Stimulated activated memory B cell treated with anti-CD40 and anti-IgM and Interleukin-4, amounts not matched to agents 10 μg/mL and 1 μg/mL and 100 μg/mL, for 72 hours (primary cell): ENCODE data around the gene GLDN.

Experiments used
- ATAC-seq: fragments of 150-1000 bp; cut with Tn5 transposase; 2 replicates; pipeline ENCODE4 v1.10.0; 2021
- H3K27ac Mint-ChIP-seq: one replicate; pipeline ENCODE4 v1.8.0; 2022; ENCODE audit warnings: mild to moderate bottlenecking, mixed read lengths
- H3K27me3 Mint-ChIP-seq: one replicate; pipeline ENCODE4 v1.8.0; 2022; ENCODE audit warnings: mixed read lengths
- H3K36me3 Mint-ChIP-seq: one replicate; pipeline ENCODE4 v1.8.0; 2022; ENCODE audit warnings: mixed read lengths
- H3K4me1 Mint-ChIP-seq: one replicate; pipeline ENCODE4 v1.8.0; 2022; ENCODE audit warnings: mixed read lengths
- H3K4me3 Mint-ChIP-seq: one replicate; pipeline ENCODE4 v1.8.0; 2022; ENCODE audit warnings: mild to moderate bottlenecking, moderate library complexity, mixed read lengths
- H3K9me3 Mint-ChIP-seq: one replicate; pipeline ENCODE4 v1.8.0; 2022; ENCODE audit warnings: mixed read lengths

Gene GLDN

GRCh38 chr15:51335087-51335486 is 6.4 kb upstream of the GLDN start:
- peaks cover 8% of the 10 kb centered on the region for H3K27me3 Mint-ChIP-seq
- H3K4me3 Mint-ChIP-seq: no peak overlapping the region
- peak overlapping the region; percentile 29 for H3K27ac Mint-ChIP-seq
- no peaks in the 10 kb centered on the region for H3K36me3 Mint-ChIP-seq
- H3K4me1 Mint-ChIP-seq: peaks cover 15% of the 10 kb centered on the region
- H3K9me3 Mint-ChIP-seq: no peaks in the 10 kb centered on the region
- peak; percentile 52 for ATAC-seq

DNA sequence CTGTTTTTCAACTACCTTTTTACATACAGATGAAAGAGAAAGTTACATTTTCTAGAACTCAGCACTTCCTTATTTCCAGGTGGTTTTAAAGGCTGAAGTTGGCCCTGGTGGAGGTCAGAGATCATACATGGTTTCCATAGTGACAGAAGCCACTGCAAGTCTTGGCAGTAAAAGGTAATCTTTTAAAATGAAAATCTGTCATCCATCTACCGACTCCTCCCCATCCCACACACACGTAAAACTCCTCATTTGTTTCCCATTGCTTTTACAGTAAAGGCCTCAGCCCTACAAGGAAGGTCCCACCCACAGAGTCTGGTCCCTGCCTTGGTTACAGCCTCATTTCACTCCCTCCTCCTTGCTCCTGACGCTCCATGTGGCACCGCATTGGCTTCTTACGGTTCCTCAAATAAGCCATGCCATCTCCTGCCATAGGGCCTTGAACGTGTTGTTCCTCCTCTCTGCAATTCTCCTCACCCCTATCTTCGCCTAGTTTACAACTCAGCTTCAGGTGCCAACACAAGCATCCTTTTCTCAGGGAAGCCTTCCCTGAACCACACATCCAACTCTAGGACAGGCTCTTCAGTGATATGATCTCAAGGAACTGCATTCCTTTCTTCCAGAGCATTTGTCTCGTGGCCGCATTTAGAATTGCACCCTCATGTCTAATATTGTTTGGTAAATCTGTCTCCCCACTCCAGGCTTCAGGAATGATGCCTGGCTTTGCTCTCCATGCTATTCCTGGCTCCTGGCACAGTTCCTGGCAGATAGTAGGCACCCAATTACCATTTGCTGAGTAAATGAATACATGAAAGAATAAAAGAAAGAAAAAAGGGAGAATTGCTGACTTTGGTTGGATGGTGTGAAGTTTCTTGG is 5.7 kb upstream of the GLDN start:
- peak; percentile 83 for ATAC-seq
- H3K4me1 Mint-ChIP-seq: peaks cover 15% of the 10 kb centered on the region
- no peaks in the 10 kb centered on the region for H3K9me3 Mint-ChIP-seq
- H3K27ac Mint-ChIP-seq: peak overlapping the region; percentile 29
- peak overlapping the region; percentile 15 for H3K4me3 Mint-ChIP-seq
- no peaks in the 10 kb centered on the region for H3K36me3 Mint-ChIP-seq
- H3K27me3 Mint-ChIP-seq: peaks cover 9% of the 10 kb centered on the region

GRCh38 chr15:51338496-51338895 is 3.0 kb upstream of the GLDN start, which contains the start of gene CYP19A1:
Gene CYP19A1, minus strand, starts transcription at chr15:51338596. Its CDS starts 95,684 bp downstream, at chr15:51242912.
- Mint-ChIP-seq H3K36me3 (no peaks in the 10 kb centered on the region), H3K27me3 (peaks cover 26% of the 10 kb centered on the region), H3K4me1 (peaks cover 15% of the 10 kb centered on the region), H3K27ac (peak within 1 kb of the TSS; percentile 45), H3K4me3 (no peak within 1 kb of the TSS), H3K9me3 (no peaks in the 10 kb centered on the region)
- ATAC-seq: no peak

GRCh38 chr15:51342227-51342999 is 958 bp downstream of the GLDN start:
- H3K4me1 Mint-ChIP-seq: no peaks in the 10 kb centered on the region
- no peaks in the 10 kb centered on the region for H3K36me3 Mint-ChIP-seq
- peak overlapping the region; percentile 19 for H3K4me3 Mint-ChIP-seq
- ATAC-seq: no peak
- H3K27ac Mint-ChIP-seq: no peak overlapping the region
- peaks cover 26% of the 10 kb centered on the region for H3K27me3 Mint-ChIP-seq
- no peaks in the 10 kb centered on the region for H3K9me3 Mint-ChIP-seq

- H3K27ac Mint-ChIP-seq: no peak overlapping the region
- no peaks in the 10 kb centered on the region for H3K9me3 Mint-ChIP-seq
- peaks cover under 1% of the 10 kb centered on the region for H3K4me1 Mint-ChIP-seq
- ATAC-seq: peak; percentile 18
- no peak overlapping the region for H3K4me3 Mint-ChIP-seq
- H3K27me3 Mint-ChIP-seq: peaks cover 26% of the 10 kb centered on the region
- no peaks in the 10 kb centered on the region for H3K36me3 Mint-ChIP-seq
Observed at GRCh38 chr15:51343466-51343865, 2.0 kb downstream of the GLDN start.

DNA sequence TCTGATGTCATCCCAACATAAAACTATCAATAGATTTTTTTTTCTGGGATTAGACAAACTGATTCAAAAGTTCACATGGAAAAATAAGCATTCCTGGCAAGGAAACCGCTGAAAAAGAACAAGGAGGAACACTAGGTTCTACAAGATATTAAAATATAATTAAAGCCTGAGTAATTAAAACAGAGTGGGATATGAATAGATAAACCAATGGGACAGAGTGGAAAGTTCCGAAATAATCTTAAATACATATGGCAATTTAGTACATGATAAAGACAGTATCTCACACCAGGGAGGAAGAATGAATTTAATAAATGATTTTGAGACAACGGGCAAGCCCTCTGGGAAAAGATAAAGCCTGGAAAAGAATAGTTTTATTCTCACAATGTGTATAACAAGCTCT is 4.7 kb downstream of the GLDN start:
- peaks cover 5% of the 10 kb centered on the region for H3K4me1 Mint-ChIP-seq
- ATAC-seq: no peak
- no peak overlapping the region for H3K4me3 Mint-ChIP-seq
- no peak overlapping the region for H3K27ac Mint-ChIP-seq
- no peaks in the 10 kb centered on the region for H3K9me3 Mint-ChIP-seq
- H3K36me3 Mint-ChIP-seq: no peaks in the 10 kb centered on the region
- H3K27me3 Mint-ChIP-seq: peaks cover 18% of the 10 kb centered on the region

- H3K4me3 Mint-ChIP-seq: no peak overlapping the region
Observed at GRCh38 chr15:51348688-51349087, 7.2 kb downstream of the GLDN start.

GRCh38 chr15:51349156-51349844 is 7.8 kb downstream of the GLDN start:
- peaks cover 13% of the 10 kb centered on the region for H3K27me3 Mint-ChIP-seq
- H3K36me3 Mint-ChIP-seq: no peaks in the 10 kb centered on the region
- H3K4me3 Mint-ChIP-seq: no peak overlapping the region
- H3K4me1 Mint-ChIP-seq: peaks cover 5% of the 10 kb centered on the region
- no peak for ATAC-seq
- H3K9me3 Mint-ChIP-seq: no peaks in the 10 kb centered on the region
- H3K27ac Mint-ChIP-seq: no peak overlapping the region

More at GRCh38 chr15:51348688-51349087, 7.2 kb downstream of the GLDN start:
- Mint-ChIP-seq H3K4me1 (peaks cover 5% of the 10 kb centered on the region), H3K9me3 (no peaks in the 10 kb centered on the region), H3K36me3 (no peaks in the 10 kb centered on the region), H3K27ac (no peak overlapping the region), H3K27me3 (peaks cover 9% of the 10 kb centered on the region)
- peak; percentile 28 for ATAC-seq

GRCh38 chr15:51350723-51351122 is 9.3 kb downstream of the GLDN start:
- peaks cover 21% of the 10 kb centered on the region for H3K27me3 Mint-ChIP-seq
- ATAC-seq: no peak
- no peaks in the 10 kb centered on the region for H3K9me3 Mint-ChIP-seq
- no peak overlapping the region for H3K27ac Mint-ChIP-seq
- no peaks in the 10 kb centered on the region for H3K36me3 Mint-ChIP-seq
- no peak overlapping the region for H3K4me3 Mint-ChIP-seq
- H3K4me1 Mint-ChIP-seq: peaks cover 5% of the 10 kb centered on the region

- Mint-ChIP-seq H3K36me3 (no peaks in the 10 kb centered on the region), H3K4me3 (no peak overlapping the region)
Observed at GRCh38 chr15:51353976-51354375, 12.5 kb downstream of the GLDN start.

DNA sequence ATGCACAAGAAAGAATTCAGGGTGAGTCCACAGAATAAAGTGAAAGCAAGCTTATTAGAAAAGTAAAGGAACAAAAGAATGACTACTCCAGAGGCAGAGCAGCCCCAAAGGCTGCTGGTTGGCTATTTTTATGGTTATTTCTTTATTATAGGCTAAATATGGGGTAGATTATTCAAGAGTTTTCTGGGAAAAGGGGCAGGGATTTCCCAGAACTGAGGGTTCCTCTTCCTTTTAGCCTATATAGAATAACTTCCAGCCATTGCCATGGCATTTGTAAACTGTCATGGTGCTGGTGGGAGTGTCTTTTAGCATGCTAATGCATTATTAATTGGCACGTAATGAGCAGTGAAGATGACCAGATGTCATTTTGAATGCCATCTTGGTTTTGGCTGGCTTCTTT is 13.6 kb downstream of the GLDN start:
- no peak for ATAC-seq
- Mint-ChIP-seq H3K36me3 (no peaks in the 10 kb centered on the region), H3K4me1 (no peaks in the 10 kb centered on the region), H3K27me3 (peaks cover 21% of the 10 kb centered on the region), H3K9me3 (no peaks in the 10 kb centered on the region), H3K27ac (no peak overlapping the region), H3K4me3 (no peak overlapping the region)

More at GRCh38 chr15:51353976-51354375, 12.5 kb downstream of the GLDN start:
- Mint-ChIP-seq H3K9me3 (no peaks in the 10 kb centered on the region), H3K4me1 (peaks cover under 1% of the 10 kb centered on the region), H3K27ac (no peak overlapping the region), H3K27me3 (peaks cover 21% of the 10 kb centered on the region)
- ATAC-seq: no peak

DNA sequence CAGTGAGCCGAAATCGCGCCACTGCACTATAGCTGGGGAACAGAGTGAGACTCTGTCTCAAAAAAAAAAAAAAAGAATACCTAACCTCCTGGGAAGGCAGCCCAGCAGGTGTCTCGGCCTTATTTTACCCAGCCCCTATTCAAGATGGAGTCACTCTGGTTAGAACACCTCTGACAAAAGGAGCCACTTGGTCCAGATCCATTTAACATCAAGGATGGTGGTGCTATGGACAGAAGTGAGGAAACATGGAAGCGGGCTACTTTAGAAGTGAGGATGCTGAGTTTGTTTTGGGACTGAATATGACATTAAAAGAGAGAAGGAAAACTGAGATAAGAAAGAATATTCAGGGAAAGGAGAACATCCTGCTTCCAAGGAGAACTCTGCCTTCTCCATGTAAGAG is 14.7 kb downstream of the GLDN start:
- Mint-ChIP-seq H3K27me3 (peaks cover 16% of the 10 kb centered on the region), H3K9me3 (no peaks in the 10 kb centered on the region), H3K4me3 (no peak overlapping the region), H3K36me3 (no peaks in the 10 kb centered on the region), H3K27ac (no peak overlapping the region), H3K4me1 (no peaks in the 10 kb centered on the region)
- no peak for ATAC-seq

GRCh38 chr15:51356983-51357382 is 15.5 kb downstream of the GLDN start:
- Mint-ChIP-seq H3K27ac (no peak overlapping the region), H3K36me3 (no peaks in the 10 kb centered on the region), H3K9me3 (no peaks in the 10 kb centered on the region), H3K4me3 (no peak overlapping the region), H3K27me3 (peaks cover 11% of the 10 kb centered on the region), H3K4me1 (no peaks in the 10 kb centered on the region)
- ATAC-seq: no peak

DNA sequence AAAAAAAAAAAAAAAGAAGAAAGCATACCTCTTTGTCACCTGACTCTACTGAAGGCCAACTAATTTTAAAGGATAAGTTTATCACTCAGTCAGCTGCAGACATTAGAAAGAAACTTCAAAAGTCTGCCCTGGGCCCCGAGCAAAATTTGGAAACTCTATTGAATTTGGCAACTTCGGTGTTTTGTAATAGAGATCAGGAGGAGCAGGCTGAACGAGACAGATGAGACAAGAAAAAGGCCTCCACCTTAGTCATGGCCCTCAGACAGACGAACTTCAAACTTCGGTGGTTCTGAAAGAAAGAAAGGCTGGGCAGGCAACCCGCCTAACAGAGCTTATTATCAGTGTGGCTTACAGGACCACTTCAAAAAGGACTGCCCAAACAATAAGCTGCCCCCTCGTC is 18.5 kb downstream of the GLDN start:
- H3K27me3 Mint-ChIP-seq: peaks cover under 1% of the 10 kb centered on the region
- H3K36me3 Mint-ChIP-seq: no peaks in the 10 kb centered on the region
- no peak overlapping the region for H3K27ac Mint-ChIP-seq
- no peaks in the 10 kb centered on the region for H3K9me3 Mint-ChIP-seq
- no peak for ATAC-seq
- H3K4me3 Mint-ChIP-seq: no peak overlapping the region
- no peaks in the 10 kb centered on the region for H3K4me1 Mint-ChIP-seq

- Mint-ChIP-seq H3K27ac (no peak overlapping the region), H3K4me1 (no peaks in the 10 kb centered on the region), H3K9me3 (no peaks in the 10 kb centered on the region), H3K27me3 (no peaks in the 10 kb centered on the region), H3K36me3 (no peaks in the 10 kb centered on the region), H3K4me3 (no peak overlapping the region)
- no peak for ATAC-seq
Observed at GRCh38 chr15:51363383-51363782, 21.9 kb downstream of the GLDN start.
